MCF 10A (cell line): ENCODE measurements around the gene IPO4. TPM values are rescaled to one million over a fixed set of nuclear protein-coding genes. Genes with fewer than 3 reads are reported as not detected.

Experiments used
- BruUV-seq: library from RNA; stranded (reverse); fragments of 400-500 nt; replicated peaks from 2 replicates; lab custom pipeline; 2021; lab: Mats Ljungman, UMichigan
- CTCF ChIA-PET: fragments of 300-600 bp; sonication (Branson Sonifier 250); formaldehyde crosslinking; extraction: SDS; loops from one replicate; lab custom pipeline; 2021; ENCODE audit warnings: antibody characterized with exemption, inconsistent platforms; lab: Yijun Ruan, JAX
- POLR2A ChIA-PET: fragments of 300-600, 350-650 bp; sonication (Branson Sonifier 250); formaldehyde crosslinking; extraction: SDS; loops from one replicate; lab custom pipeline; 2020; ENCODE audit warnings: antibody characterized with exemption, inconsistent platforms; lab: Yijun Ruan, JAX
- DNase-seq: peaks from one replicate; pipeline ENCODE4 v3.0.0-alpha.2; 2018; ENCODE audit not compliant: unreplicated experiment
- H3K27ac Mint-ChIP-seq: one replicate; pipeline ENCODE4 v1.8.0; 2022; ENCODE audit warnings: mild to moderate bottlenecking, low read depth, mixed read lengths; ENCODE audit not compliant: unreplicated experiment
- H3K27me3 Mint-ChIP-seq: one replicate; pipeline ENCODE4 v1.8.0; 2022; ENCODE audit warnings: mixed read lengths; ENCODE audit not compliant: insufficient read depth, unreplicated experiment
- H3K36me3 Mint-ChIP-seq: one replicate; pipeline ENCODE4 v1.8.0; 2022; ENCODE audit warnings: mild to moderate bottlenecking, moderate library complexity, mixed read lengths; ENCODE audit not compliant: insufficient read depth, unreplicated experiment
- H3K4me1 Mint-ChIP-seq: one replicate; pipeline ENCODE4 v1.8.0; 2022; ENCODE audit warnings: mixed read lengths; ENCODE audit not compliant: insufficient read depth, unreplicated experiment
- H3K4me3 Mint-ChIP-seq: one replicate; pipeline ENCODE4 v1.8.0; 2022; ENCODE audit warnings: mild to moderate bottlenecking, moderate library complexity, mixed read lengths; ENCODE audit not compliant: unreplicated experiment
- H3K9me3 Mint-ChIP-seq: one replicate; pipeline ENCODE4 v1.8.0; 2022; ENCODE audit warnings: mixed read lengths; ENCODE audit not compliant: unreplicated experiment
- CTCF ChIP-seq: fragments of 200-600 bp; IDR thresholded peaks from one replicate; pipeline ENCODE4 v1.8.0; 2022; ENCODE audit warnings: antibody characterized with exemption, mild to moderate bottlenecking; ENCODE audit not compliant: unreplicated experiment
- intact Hi-C: fragments of 100-400 bp; cut with micrococcal nuclease; formaldehyde crosslinking; loops from 2 replicates; pipeline ENCODE4 v1.14.1; 2022
- total RNA-seq: library from RNA; stranded (reverse); gene quantifications from 2 replicates; pipeline ENCODE4 v1.2.3, GENCODE V29; 2022

The IPO4 gene
- total RNA-seq, 1 experiment from 2014 or later = 100 TPM

GRCh38 chr14:24160499-24160849 lies 28.1 kb downstream of the IPO4 start:
- Mint-ChIP-seq H3K27me3 (no peaks in the 10 kb centered on the region), H3K36me3 (peaks cover 75% of the 10 kb centered on the region), H3K27ac (no peak overlapping the region), H3K4me1 (peaks cover 11% of the 10 kb centered on the region), H3K4me3 (peak overlapping the region; percentile 88), H3K9me3 (no peaks in the 10 kb centered on the region)
- ChIA-PET POLR2A (interaction anchor here (0.7 to 3.7 kb wide), 8 partner anchors 9 to 73 kb away, joined by 3 to 30 read pairs (median 10); partner anchors contain the start of genes DCAF11, EMC9, GMPR2 and IPO4), CTCF (interaction anchor here (0.7 to 6.8 kb wide), 30 partner anchors 9 to 160 kb away, joined by 3 to 141 read pairs (median 4); partner anchors contain the start of genes CHMP4A, CIDEB, DCAF11 and IPO4)
- DNase-seq = no peak
- intact Hi-C loops = loop anchor here (2.0 to 5.0 kb wide), 3 partner anchors 14 to 146 kb away; partner anchors contain the start of genes PCK2, PSME2 and RNF31
- TF ChIP-seq CTCF = no peak
- BruUV-seq = no TSS peak

GRCh38 chr14:24159777-24160498 lies 28.7 kb downstream of the IPO4 start:
- Mint-ChIP-seq H3K4me3 (no peak overlapping the region), H3K36me3 (peaks cover 75% of the 10 kb centered on the region), H3K4me1 (peaks cover 11% of the 10 kb centered on the region), H3K9me3 (no peaks in the 10 kb centered on the region), H3K27ac (no peak overlapping the region), H3K27me3 (no peaks in the 10 kb centered on the region)
- TF ChIP-seq CTCF = no peak
- no peak for DNase-seq
- POLR2A ChIA-PET = interaction anchor here (0.7 to 3.7 kb wide), 5 partner anchors 10 to 73 kb away, joined by 3 to 30 read pairs (median 5); partner anchors contain the start of genes DCAF11, GMPR2, NRL and PSME2
- intact Hi-C loops = loop anchor here (2.0 to 5.0 kb wide), 3 partner anchors 13 to 145 kb away; partner anchors contain the start of genes PCK2, PSME2 and RNF31
- no TSS peak for BruUV-seq
- CTCF ChIA-PET = interaction anchor here (0.7 to 6.8 kb wide), 28 partner anchors 10 to 160 kb away, joined by 3 to 141 read pairs (median 5); partner anchors contain the start of genes CHMP4A, CIDEB, DCAF11 and IPO4

- ChIA-PET CTCF (interaction anchor here (1.0 to 6.8 kb wide), 2 partner anchors 9 to 31 kb away, joined by 3 to 141 read pairs; partner anchors contain the start of genes PSME2 and RNF31), POLR2A (interaction anchor here (0.8 to 4.6 kb wide), 3 partner anchors 10 to 44 kb away, joined by 3 to 14 read pairs (median 3); partner anchors contain the start of genes PSME2 and RNF31)
- Mint-ChIP-seq H3K27me3 (no peaks in the 10 kb centered on the region), H3K4me3 (no peak overlapping the region), H3K36me3 (peaks cover 81% of the 10 kb centered on the region), H3K4me1 (peaks cover 11% of the 10 kb centered on the region), H3K27ac (no peak overlapping the region), H3K9me3 (no peaks in the 10 kb centered on the region)
- no peak for DNase-seq
- intact Hi-C loops = no loop called here
- TF ChIP-seq CTCF = no peak
- no TSS peak for BruUV-seq
These were observed 31.3 kb downstream of the IPO4 start for GRCh38 chr14:24157331-24157730.

- intact Hi-C loops = no loop called here
- Mint-ChIP-seq H3K9me3 (no peaks in the 10 kb centered on the region), H3K27ac (no peak overlapping the region), H3K36me3 (peaks cover 81% of the 10 kb centered on the region), H3K4me3 (no peak overlapping the region), H3K27me3 (no peaks in the 10 kb centered on the region), H3K4me1 (peaks cover 11% of the 10 kb centered on the region)
- DNase-seq = no peak
- ChIA-PET CTCF (interaction anchor here (1.0 to 6.8 kb wide), 2 partner anchors 9 to 31 kb away, joined by 3 to 141 read pairs; partner anchors contain the start of genes PSME2 and RNF31), POLR2A (interaction anchor here (0.7 to 4.6 kb wide), 4 partner anchors 10 to 43 kb away, joined by 3 to 14 read pairs (median 4); partner anchors contain the start of genes PSME2 and RNF31)
- no peak for TF ChIP-seq CTCF
- BruUV-seq = no TSS peak
These were observed 31.8 kb downstream of the IPO4 start for GRCh38 chr14:24156840-24157239.
